Astrocyte of the cerebellum (primary cell): ENCODE measurements around the gene FANCC.

Experiments used
- DNase-seq: peaks from one replicate; pipeline ENCODE4 v3.0.0-alpha.2; 2011; ENCODE audit warnings: low read depth
- H3K4me3 ChIP-seq: 2 replicates; pipeline ENCODE4 v1.5.1; 2011; ENCODE audit warnings: mild to moderate bottlenecking, low read depth, low read length, moderate library complexity
- CTCF ChIP-seq: IDR thresholded peaks from 2 replicates; pipeline ENCODE4 v1.5.1; 2012; ENCODE audit warnings: low read length, low read depth, moderate library complexity, mild to moderate bottlenecking; ENCODE audit errors: missing control alignments
- in situ Hi-C: cut with HindIII; loops from 2 replicates; pipeline ENCODE4 v1.10.0; 2017; ENCODE audit warnings: low sequenced_read_pairs

FANCC gene

GRCh38 chr9:95139126-95139525, 178.4 kb downstream of the FANCC start:
- no peak for DNase-seq
- in situ Hi-C loops, result no loop called here
- TF ChIP-seq CTCF, result no peak
- no peak overlapping the region for H3K4me3 ChIP-seq

- in situ Hi-C loops, result no loop called here
- H3K4me3 ChIP-seq, result no peak overlapping the region
- no peak for DNase-seq
- TF ChIP-seq CTCF, result no peak
These were observed 179.0 kb downstream of the FANCC start for GRCh38 chr9:95138474-95138873.

- in situ Hi-C loops, result no loop called here
- no peak for TF ChIP-seq CTCF
- no peak for DNase-seq
- no peak overlapping the region for H3K4me3 ChIP-seq
These were observed 179.8 kb downstream of the FANCC start for GRCh38 chr9:95137587-95138145.

- DNase-seq, result no peak
- no peak overlapping the region for H3K4me3 ChIP-seq
- TF ChIP-seq CTCF, result no peak
- in situ Hi-C loops, result no loop called here
These were observed 181.8 kb downstream of the FANCC start for GRCh38 chr9:95135756-95136155.

GRCh38 chr9:95134457-95134881, 183.0 kb downstream of the FANCC start:
- no peak for DNase-seq
- TF ChIP-seq CTCF, result no peak
- in situ Hi-C loops, result no loop called here

GRCh38 chr9:95133325-95133705, 184.2 kb downstream of the FANCC start:
- DNase-seq, result no peak
- TF ChIP-seq CTCF, result no peak
- no peak overlapping the region for H3K4me3 ChIP-seq
- in situ Hi-C loops, result no loop called here

More at GRCh38 chr9:95134457-95134881, 183.0 kb downstream of the FANCC start:
- no peak overlapping the region for H3K4me3 ChIP-seq
